GM20000 (cell line): Measurements from ENCODE around the gene C13orf46.

Experiments used
- DNase-seq: peaks from one replicate; pipeline ENCODE4 v3.0.0; 2012; ENCODE audit warnings: low spot score
- CTCF ChIP-seq: IDR thresholded peaks from 2 replicates; pipeline ENCODE4 v1.5.1; 2012; ENCODE audit warnings: mild to moderate bottlenecking, control low read depth; ENCODE audit errors: extremely low read depth, missing control alignments

C13orf46 gene

DNA sequence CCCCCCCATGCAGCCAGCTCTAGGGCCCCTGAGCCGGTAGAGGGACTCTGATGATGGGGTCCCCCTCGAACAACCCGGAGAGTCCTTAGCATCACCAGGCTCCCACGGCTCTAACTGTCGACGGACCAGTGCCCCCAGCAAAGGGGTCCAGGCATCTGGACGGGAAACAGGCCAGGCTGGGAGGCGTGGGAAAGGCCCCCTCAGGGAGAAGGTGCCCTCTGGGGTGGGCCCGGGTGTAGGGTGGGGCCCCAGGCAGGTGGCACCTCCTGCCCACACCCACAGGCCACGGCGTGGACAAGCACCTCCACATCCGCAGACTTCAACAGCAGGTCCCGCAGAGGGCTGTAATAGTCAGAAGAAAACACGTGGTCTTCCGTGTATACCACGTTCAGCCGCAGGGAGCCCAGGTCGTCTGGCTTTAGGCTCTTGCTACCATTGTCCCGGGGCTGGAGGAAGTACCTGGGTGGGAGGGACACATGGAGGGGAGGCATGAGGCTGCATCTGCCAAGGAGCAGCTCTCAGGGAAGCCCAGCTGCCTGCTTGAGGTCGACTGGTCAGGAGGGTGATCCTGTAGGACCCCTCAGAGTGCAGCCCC is 44.7 kb upstream of the C13orf46 start:
- TF ChIP-seq CTCF: no peak
- DNase-seq: no peak

GRCh38 chr13:114017966-114018365 is 44.1 kb upstream of the C13orf46 start:
- no peak for TF ChIP-seq CTCF
- no peak for DNase-seq

DNA sequence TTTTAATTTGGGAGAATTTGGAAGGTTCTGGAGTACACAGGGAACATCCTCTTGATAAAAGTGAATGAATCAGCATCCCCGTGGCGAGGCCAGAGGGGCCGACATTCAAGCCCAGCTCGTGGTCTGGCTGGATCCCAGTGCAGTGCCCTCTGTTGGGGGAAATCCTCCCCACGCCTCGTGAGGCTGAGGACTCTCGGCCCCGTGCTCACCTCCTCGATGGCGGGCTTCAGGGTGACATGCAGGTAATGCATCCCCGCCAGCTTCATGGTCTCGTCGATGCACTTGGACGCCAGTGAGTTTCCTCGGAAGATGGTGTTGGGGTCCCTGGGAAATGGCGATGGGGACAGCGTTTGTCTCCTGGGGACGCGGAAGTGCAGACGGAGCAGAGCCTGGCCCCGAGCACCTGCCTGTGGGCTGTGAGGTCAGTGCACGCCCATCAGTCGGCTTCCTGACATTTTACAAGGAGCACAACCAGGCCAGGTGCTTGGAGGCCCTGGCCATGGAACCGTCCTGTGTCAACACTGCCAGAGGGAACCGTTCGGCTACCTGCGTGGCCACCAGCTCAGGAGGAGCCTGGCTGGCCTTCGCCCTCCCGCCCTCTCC is 43.3 kb upstream of the C13orf46 start:
- DNase-seq: no peak
- TF ChIP-seq CTCF: no peak

- no peak for TF ChIP-seq CTCF
- DNase-seq: no peak
Observed at GRCh38 chr13:114016321-114017027, 42.6 kb upstream of the C13orf46 start.

DNA sequence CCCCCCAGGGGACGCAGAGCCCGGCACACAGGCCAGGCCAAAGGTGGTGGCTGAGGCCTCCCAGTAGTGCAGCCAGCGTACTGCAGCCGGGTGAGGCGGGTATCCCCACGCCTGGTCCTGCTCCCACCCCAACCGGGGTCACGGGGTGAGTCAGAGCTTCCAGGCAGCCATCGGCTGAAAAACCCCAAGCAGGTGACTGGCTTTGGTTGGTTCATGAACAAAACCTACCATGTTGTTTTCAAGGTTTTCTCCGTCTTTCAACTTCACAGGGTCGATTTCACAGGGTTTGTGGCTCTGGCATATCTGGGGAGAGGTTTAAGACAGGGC is 42.1 kb upstream of the C13orf46 start:
- DNase-seq: no peak
- TF ChIP-seq CTCF: no peak

DNA sequence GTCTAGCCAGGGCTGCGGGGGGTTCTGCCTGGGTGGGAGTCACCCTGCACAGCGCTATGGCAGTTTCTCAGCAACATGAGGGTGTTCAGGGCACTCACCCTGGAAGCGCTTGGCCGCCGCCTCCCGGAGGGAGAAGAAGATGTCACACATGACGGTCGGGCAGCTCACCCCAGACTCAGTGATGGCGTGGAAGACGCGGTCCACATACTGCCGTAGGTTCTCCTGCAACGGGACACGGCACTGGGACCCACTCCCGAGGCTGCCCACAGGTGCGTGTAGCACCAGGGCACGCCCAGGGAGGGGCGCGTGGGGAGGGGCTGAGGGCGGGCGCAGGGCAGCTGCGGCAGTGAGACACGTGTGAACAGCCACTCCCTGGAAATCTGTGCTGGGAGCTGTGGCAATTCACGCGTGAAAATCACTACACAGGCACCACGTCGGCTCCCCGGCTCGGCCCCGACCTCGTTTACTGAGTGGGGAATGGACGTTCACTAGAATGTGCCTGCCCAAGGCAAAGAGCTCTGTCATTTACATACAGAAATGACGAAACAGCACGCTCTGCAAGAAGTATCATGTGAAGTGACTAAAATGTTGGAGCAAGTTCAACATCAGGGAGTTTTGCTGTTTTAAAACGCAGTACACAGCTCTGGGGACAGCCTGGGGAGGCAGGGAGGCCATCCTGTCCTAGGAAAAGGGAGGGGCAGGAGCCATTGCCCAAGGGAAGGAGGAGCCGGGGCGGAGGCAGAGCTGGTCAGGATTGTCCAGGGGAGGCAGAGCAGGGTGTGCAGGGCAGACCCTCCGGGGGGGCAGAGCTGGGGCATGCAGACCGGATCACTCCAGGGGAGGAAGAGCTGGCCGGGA is 41.5 kb upstream of the C13orf46 start:
- DNase-seq: no peak
- no peak for TF ChIP-seq CTCF
